ENCODE measurements around the gene FHIT. TPM values are rescaled to one million over a fixed set of nuclear protein-coding genes. Genes with fewer than 3 reads are reported as not detected.

FHIT gene
- total RNA-seq, 1 donor from 2014 or later: 16.1 TPM

- Mint-ChIP-seq H3K27ac (peak overlapping the region; percentile 3), H3K27me3 (no peaks in the 10 kb centered on the region), H3K4me1 (ENCODE audit: low read depth) (no peaks in the 10 kb centered on the region), H3K4me3 (ENCODE audit: low read depth) (no peak overlapping the region), H3K36me3 (ENCODE audit: insufficient read depth) (no peaks in the 10 kb centered on the region), H3K9me3 (ENCODE audit: low read depth) (peaks cover 10% of the 10 kb centered on the region)
- DNase-seq (ENCODE audit: low spot score, unreplicated experiment): no peak
- no peak for TF ChIP-seq CTCF (IDR thresholded peaks at IDR 0.05; ENCODE audit: unreplicated experiment)
Measured at GRCh38 chr3:59824876-59825275, 1426.4 kb downstream of the FHIT start.

GRCh38 chr3:59821274-59821673, 1430.0 kb downstream of the FHIT start:
- DNase-seq (ENCODE audit: low spot score, unreplicated experiment): no peak
- no peak overlapping the region for H3K27ac Mint-ChIP-seq
- no peak for TF ChIP-seq CTCF (IDR thresholded peaks at IDR 0.05; ENCODE audit: unreplicated experiment)
- H3K36me3 Mint-ChIP-seq (ENCODE audit: insufficient read depth): no peaks in the 10 kb centered on the region
- H3K9me3 Mint-ChIP-seq (ENCODE audit: low read depth): peaks cover 10% of the 10 kb centered on the region
- H3K4me1 Mint-ChIP-seq (ENCODE audit: low read depth): peaks cover 4% of the 10 kb centered on the region
- no peak overlapping the region for H3K4me3 Mint-ChIP-seq (ENCODE audit: low read depth)
- peaks cover 3% of the 10 kb centered on the region for H3K27me3 Mint-ChIP-seq

- TF ChIP-seq CTCF (IDR thresholded peaks at IDR 0.05; ENCODE audit: unreplicated experiment): no peak
- H3K27me3 Mint-ChIP-seq: peaks cover 3% of the 10 kb centered on the region
- DNase-seq (ENCODE audit: low spot score, unreplicated experiment): no peak
- H3K4me3 Mint-ChIP-seq (ENCODE audit: low read depth): no peak overlapping the region
- no peak overlapping the region for H3K27ac Mint-ChIP-seq
- peaks cover 4% of the 10 kb centered on the region for H3K4me1 Mint-ChIP-seq (ENCODE audit: low read depth)
- no peaks in the 10 kb centered on the region for H3K36me3 Mint-ChIP-seq (ENCODE audit: insufficient read depth)
- peaks cover 10% of the 10 kb centered on the region for H3K9me3 Mint-ChIP-seq (ENCODE audit: low read depth)
Measured at GRCh38 chr3:59820352-59820934, 1430.8 kb downstream of the FHIT start.

GRCh38 chr3:59818919-59819300, 1432.3 kb downstream of the FHIT start:
- no peak overlapping the region for H3K4me3 Mint-ChIP-seq (ENCODE audit: low read depth)
- TF ChIP-seq CTCF (IDR thresholded peaks at IDR 0.05; ENCODE audit: unreplicated experiment): no peak
- peaks cover 10% of the 10 kb centered on the region for H3K9me3 Mint-ChIP-seq (ENCODE audit: low read depth)
- no peak for DNase-seq (ENCODE audit: low spot score, unreplicated experiment)
- peaks cover 4% of the 10 kb centered on the region for H3K4me1 Mint-ChIP-seq (ENCODE audit: low read depth)
- no peak overlapping the region for H3K27ac Mint-ChIP-seq
- H3K36me3 Mint-ChIP-seq (ENCODE audit: insufficient read depth): no peaks in the 10 kb centered on the region
- H3K27me3 Mint-ChIP-seq: peaks cover 3% of the 10 kb centered on the region

- no peak for TF ChIP-seq CTCF (IDR thresholded peaks at IDR 0.05; ENCODE audit: unreplicated experiment)
- no peak overlapping the region for H3K4me3 Mint-ChIP-seq (ENCODE audit: low read depth)
- peaks cover 4% of the 10 kb centered on the region for H3K4me1 Mint-ChIP-seq (ENCODE audit: low read depth)
- peak overlapping the region; percentile 12 for H3K27ac Mint-ChIP-seq
- no peak for DNase-seq (ENCODE audit: low spot score, unreplicated experiment)
- H3K9me3 Mint-ChIP-seq (ENCODE audit: low read depth): peaks cover 10% of the 10 kb centered on the region
- no peaks in the 10 kb centered on the region for H3K36me3 Mint-ChIP-seq (ENCODE audit: insufficient read depth)
- peaks cover 4% of the 10 kb centered on the region for H3K27me3 Mint-ChIP-seq
Measured at GRCh38 chr3:59818033-59818918, 1433.0 kb downstream of the FHIT start.
